Non-pigmented ciliary epithelial cell (primary cell): ENCODE measurements around the gene SAP30.

Source experiments
- DNase-seq: peaks from one replicate; pipeline ENCODE4 v3.0.0-alpha.2; 2010; ENCODE audit warnings: low read depth

Gene SAP30

GRCh38 chr4:173370477-173371291 lies at the start of gene SAP30:
TSS of gene SAP30 (plus strand) at chr4:173370954. CDS start at chr4:173371183, 229 bp downstream.
- peak; percentile 89 for DNase-seq

- no peak for DNase-seq
Observed at GRCh38 chr4:173325007-173325736, 45.6 kb upstream of the SAP30 start.

- no peak for DNase-seq
Observed at GRCh38 chr4:173328236-173328901, 42.4 kb upstream of the SAP30 start.

- no peak for DNase-seq
Observed at GRCh38 chr4:173330590-173330989, 40.2 kb upstream of the SAP30 start.

GRCh38 chr4:173332021-173332487 lies 38.7 kb upstream of the SAP30 start:
- DNase-seq: no peak

- DNase-seq: no peak
Observed at GRCh38 chr4:173332963-173333657, 37.6 kb upstream of the SAP30 start.

- no peak for DNase-seq
Observed at GRCh38 chr4:173333658-173334084, 37.1 kb upstream of the SAP30 start.

GRCh38 chr4:173334085-173334890 lies 36.5 kb upstream of the SAP30 start, which contains the start of gene HMGB2:
TSS of gene HMGB2 (minus strand) at chr4:173334358. CDS start at chr4:173333649, 709 bp downstream.
- peak; percentile 100 for DNase-seq

GRCh38 chr4:173334891-173335752 lies 35.6 kb upstream of the SAP30 start:
- no peak for DNase-seq

- no peak for DNase-seq
Observed at GRCh38 chr4:173337463-173337862, 33.3 kb upstream of the SAP30 start.

GRCh38 chr4:173343832-173344397 lies 26.8 kb upstream of the SAP30 start:
- no peak for DNase-seq

- DNase-seq: no peak
Observed at GRCh38 chr4:173345648-173346047, 25.1 kb upstream of the SAP30 start.

- no peak for DNase-seq
Observed at GRCh38 chr4:173346074-173346473, 24.7 kb upstream of the SAP30 start.

GRCh38 chr4:173347467-173347866 lies 23.3 kb upstream of the SAP30 start:
- no peak for DNase-seq

GRCh38 chr4:173357939-173358338 lies 12.8 kb upstream of the SAP30 start:
- DNase-seq: no peak

GRCh38 chr4:173360587-173361221 lies 10.1 kb upstream of the SAP30 start:
- no peak for DNase-seq

GRCh38 chr4:173362666-173363065 lies 8.1 kb upstream of the SAP30 start:
- no peak for DNase-seq

- DNase-seq: no peak
Observed at GRCh38 chr4:173365359-173365996, 5.3 kb upstream of the SAP30 start.

GRCh38 chr4:173367285-173367684 lies 3.5 kb upstream of the SAP30 start:
- no peak for DNase-seq
